ENCODE measurements around the gene SCN2A. TPM values are rescaled to one million over a fixed set of nuclear protein-coding genes. Genes with fewer than 3 reads are reported as not detected.
"Not testable (repeated sequence)": the region's sequence is repeated elsewhere in the genome, so short reads cannot be mapped to it uniquely, and the experiment has no call there.

Gene SCN2A
- total RNA-seq, 2 experiments from 2014 or later = not detected

DNA sequence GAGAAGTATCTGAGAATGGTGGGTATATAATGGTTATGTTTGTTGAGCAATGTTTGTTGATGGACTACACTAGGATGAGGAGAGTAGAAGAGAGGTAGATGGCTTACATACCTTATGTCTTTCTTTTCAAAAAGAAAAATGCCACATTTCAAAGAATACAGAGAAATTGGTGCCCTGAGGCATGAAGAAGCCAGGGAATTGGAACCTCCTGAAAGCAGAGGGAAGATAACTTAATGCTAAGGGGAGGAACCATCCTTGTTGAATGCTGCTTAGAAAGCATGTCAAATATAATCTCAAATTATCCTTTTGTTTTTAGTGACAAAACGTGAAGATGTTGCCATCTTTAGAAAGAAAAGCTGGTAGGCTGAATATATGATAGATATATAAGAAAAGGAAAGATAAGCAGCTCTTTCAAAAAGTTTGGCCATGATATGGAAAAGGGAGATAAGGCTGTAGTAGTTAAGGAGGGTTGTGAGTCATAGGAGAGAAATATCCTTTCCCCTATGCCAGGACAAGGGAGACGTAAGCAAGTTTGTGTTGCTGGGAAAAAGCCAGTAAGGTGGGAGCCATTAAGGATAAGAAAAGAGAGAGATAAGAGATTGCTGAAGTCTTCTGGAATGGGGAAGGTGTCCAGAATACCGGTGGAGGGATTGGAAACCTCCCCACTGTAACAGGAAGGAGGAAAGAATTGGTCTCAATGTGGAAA is 66.3 kb downstream of the SCN2A start:
- CTCF ChIA-PET = interaction anchor here (1.3 kb wide), 1 partner anchor 100 kb away, joined by 4 read pairs; no protein-coding TSS in a partner anchor
- POLR2A ChIA-PET = no interaction called here

DNA sequence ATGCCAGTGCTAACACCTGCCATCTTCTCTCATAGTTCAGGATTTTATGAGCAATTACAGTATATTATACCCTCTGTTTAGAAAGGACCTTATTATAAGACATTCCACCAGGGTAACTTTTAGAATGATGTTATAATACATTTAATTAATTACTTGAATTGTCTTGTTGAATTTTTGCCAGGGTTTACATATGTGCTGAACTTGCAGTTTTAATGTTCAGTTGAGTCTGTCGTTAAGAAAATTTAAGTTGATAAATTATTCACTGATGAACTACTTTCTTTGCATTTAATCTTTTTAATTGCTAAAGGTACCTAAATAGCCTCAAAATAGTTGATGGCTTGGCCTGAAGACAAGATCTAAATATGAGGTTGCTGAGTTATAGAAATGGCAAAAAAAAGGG is 68.1 kb downstream of the SCN2A start:
- ChIA-PET POLR2A (no interaction called here), CTCF (no interaction called here)

DNA sequence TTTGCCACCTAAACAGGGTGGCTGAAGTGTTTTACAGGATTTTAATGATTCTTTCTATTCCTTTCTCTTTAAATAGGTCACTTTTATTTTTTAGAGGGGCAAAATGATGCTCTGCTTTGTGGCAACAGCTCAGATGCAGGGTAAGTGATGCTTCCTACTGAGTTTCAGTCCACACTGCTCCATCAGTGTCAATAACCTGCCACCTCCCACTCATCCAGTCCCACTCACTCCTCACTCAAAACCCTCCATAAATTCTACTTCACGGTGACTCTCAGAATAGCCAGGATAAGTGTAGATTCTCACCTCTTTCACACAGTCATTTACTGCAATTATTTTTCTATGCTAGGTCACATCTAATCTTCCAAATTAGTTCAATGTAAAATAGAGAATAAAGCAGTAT is 72.7 kb downstream of the SCN2A start:
- POLR2A ChIA-PET = no interaction called here
- CTCF ChIA-PET = no interaction called here

DNA sequence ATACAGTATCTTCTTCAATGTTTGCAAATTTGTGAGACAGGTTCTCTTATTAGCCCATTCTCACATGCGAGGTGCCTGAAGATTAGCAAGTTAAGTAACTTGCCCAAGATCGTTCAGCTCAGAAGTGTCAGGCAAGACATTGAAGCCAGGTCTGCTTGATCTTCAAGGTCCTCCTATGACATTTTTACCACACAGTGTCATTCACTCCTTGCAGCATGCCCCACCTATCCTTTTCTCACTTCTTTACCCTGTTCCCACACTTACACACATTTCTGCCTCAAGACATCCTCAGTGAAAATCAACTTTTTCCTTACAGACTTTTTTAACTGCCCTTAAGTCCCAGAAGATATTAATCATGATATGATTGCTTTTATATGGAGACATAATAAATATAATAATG is 73.8 kb downstream of the SCN2A start:
- ChIA-PET POLR2A (no interaction called here), CTCF (no interaction called here)

DNA sequence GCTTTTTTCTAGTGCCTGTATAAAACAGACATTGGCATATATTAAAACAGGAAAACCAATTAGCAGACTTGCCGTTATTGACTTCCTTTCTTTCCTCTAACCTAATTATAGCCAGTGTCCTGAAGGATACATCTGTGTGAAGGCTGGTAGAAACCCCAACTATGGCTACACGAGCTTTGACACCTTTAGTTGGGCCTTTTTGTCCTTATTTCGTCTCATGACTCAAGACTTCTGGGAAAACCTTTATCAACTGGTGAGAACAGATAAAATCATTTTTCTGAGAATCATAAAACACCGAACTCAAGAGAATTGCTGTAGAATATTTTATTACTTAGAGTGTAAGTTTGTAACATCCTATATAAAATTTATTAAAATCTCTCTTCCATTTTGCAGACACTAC is 74.3 kb downstream of the SCN2A start:
- CTCF ChIA-PET = no interaction called here
- POLR2A ChIA-PET = no interaction called here

DNA sequence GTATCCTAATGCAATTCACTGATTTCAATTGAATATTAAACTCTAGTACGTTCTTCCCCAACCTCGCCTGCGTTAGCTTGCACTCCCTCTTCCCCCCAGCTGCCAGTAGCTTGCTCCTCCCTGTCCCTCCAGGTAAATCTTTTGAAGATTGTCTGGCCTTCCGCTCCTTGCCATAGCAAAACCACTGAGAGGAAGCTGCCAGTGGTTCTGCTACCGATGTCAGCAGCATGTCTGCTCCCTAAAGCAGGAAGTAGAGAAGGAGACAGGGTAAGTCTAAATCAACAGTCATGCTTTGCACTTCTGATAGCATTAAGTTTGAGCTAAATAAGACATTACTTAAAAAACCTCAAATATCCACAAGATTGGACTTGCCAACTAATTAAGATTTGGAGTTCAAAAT is 89.1 kb downstream of the SCN2A start:
- ChIA-PET POLR2A (no interaction called here), CTCF (no interaction called here)

DNA sequence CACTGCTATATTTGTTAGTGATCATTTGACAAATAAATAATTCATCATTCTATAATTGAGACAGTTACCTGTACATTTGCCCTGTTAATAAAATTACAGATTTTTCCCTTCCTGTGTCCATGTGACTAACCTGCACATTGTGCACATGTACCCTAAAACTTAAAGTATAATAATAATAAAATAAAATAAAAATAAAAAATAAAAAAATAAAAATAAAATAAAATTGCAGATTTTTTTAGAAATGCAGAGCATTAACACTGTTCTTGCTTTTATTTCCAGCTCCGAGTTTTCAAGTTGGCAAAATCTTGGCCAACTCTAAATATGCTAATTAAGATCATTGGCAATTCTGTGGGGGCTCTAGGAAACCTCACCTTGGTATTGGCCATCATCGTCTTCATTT is 105.1 kb downstream of the SCN2A start:
- POLR2A ChIA-PET, CTCF ChIA-PET: not testable (repeated sequence)

DNA sequence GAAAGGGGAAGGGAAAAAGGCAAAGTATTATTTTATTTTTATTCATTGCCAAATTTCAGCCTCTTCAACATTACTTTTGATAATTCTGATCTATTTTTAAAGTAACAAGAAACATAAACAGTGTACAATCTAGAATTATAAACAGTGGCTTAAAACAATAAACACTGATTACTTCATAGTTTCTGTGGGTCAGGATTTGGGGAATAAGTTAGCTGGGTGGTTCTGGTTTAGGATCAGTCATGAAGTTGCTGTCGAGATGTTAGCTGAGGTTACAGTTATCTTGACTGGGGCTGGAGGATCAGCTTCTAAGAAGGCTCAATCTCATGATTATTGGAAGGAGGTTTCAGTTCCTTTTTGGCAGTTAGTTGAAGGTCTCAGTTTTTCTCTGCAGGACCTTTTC is 109.2 kb downstream of the SCN2A start:
- ChIA-PET POLR2A (no interaction called here), CTCF (no interaction called here)

DNA sequence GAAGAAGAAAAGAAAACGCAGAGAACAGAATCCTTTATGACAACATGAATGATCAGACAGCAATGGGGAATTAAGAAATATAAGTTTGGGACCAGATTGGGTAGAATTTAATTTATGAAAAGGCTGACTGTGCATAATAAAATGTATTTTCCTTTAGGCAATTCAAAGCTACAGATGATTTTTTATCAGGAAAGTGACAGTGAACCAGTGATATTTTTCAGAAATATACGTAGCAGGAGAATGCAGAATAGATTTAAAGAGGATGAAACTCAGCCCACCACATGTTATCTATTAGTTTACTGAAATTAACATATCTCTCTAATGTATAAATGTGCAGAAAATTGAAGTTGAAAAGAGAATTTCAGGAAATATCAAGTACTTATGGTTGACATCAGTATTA is 110.0 kb downstream of the SCN2A start:
- ChIA-PET POLR2A (no interaction called here), CTCF (no interaction called here)

DNA sequence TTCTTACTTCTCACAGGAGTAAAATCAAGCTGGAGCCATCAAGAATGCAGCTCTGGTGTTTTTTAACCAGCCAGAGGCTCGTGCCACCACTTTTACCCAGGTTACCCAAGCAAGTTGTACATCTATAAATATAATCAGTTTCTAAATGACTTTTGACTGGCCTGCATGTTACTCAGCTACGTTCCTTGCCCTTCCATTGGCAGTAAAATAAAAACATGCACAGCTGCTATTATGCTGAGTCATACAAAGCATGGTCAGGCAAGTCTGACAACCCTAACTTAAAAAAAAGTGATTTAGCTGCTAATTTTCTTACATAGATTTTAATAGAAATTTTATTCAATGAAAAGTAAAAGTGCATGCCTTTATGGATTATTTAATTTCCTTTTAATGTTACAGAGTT is 118.5 kb downstream of the SCN2A start:
- ChIA-PET CTCF (no interaction called here), POLR2A (no interaction called here)

DNA sequence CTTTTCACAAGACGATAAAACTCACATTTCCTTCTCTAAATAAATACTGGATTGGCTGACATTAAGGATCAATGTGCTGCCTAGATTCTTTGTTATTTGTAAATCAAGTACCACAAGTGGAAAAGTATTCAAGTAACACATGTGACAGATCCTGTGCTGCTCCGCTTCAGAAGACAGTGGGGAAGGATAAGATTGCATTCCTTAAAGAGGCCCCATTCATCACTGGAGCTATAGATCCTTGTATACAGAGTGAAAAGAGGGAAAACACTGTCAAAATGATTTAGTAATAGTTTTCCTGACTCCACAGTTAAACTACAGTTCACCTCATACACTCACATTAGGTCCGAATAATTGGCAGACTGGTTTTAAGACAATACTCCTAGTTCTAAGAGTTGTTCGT is 122.3 kb downstream of the SCN2A start:
- CTCF ChIA-PET = no interaction called here
- POLR2A ChIA-PET = no interaction called here

DNA sequence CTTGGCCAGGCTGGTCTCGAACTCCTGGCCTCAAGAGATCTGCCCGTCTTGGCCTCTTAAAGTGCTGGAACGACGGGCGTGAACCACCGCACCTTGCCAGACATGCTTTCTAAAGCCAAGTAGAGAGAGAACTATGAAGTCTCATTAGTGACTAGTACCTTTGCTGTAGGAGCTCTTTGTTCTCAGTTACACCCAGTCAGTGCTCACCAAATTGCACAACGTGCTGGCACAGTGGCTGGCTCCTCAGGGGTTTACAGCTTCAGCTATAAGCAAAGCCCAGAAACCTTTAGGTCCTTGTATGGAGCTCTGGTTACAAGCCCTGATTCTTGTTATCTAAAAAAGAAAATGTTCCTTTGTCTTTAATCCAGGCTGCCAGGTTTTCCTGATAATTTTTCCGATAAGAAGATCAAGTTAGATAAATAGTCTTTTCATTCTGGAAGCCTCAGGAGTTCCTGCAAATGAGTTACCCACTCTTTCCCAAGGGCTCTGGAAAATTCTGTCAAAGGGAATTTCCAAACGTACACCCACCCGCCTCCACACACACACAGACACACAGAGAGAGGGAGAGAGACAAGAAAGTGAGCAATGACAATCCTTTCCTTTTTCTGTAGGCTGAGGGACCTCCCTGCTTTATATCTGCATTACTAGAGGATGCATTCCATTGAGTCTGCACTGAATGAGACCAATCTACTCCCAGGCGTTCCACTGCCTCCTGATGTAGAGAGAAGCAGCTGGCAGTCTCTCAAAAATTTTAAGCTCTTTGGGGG is 130.1 kb downstream of the SCN2A start:
- CTCF ChIA-PET = no interaction called here

DNA sequence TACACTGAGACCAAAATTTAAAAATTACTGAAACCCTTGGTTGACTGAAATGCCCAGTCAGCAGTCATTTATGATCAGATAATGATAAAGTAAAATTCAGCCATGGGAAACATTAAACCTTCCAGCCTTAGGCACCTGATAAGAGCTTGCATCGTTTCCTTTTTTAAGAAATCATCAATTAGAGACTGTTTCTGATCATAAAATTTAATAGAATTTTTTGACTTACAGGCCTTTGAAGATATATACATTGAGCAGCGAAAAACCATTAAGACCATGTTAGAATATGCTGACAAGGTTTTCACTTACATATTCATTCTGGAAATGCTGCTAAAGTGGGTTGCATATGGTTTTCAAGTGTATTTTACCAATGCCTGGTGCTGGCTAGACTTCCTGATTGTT is 130.7 kb downstream of the SCN2A start:
- CTCF ChIA-PET = no interaction called here
- POLR2A ChIA-PET = no interaction called here

More for the DNA sequence above, 130.1 kb downstream of the SCN2A start:
- POLR2A ChIA-PET = no interaction called here

DNA sequence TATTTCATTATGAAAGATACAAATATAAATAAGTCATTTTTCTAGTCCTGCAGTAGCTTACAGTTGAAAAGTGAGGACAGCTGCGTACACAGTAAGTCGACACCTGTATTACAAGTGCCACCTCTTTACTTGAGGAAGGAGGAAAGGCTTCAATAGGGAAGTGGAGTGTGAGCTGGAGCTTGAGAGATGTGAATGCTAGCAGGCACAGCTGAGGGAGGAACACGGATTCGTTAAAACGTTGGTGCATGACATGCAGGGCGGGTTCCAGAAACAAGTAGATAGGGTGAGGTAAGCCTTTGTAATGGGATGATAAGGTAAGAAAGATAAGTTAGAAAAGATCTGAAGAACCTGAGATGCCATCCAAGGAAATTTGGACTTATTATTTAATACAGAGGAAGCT is 132.1 kb downstream of the SCN2A start:
- ChIA-PET CTCF (no interaction called here), POLR2A (no interaction called here)

DNA sequence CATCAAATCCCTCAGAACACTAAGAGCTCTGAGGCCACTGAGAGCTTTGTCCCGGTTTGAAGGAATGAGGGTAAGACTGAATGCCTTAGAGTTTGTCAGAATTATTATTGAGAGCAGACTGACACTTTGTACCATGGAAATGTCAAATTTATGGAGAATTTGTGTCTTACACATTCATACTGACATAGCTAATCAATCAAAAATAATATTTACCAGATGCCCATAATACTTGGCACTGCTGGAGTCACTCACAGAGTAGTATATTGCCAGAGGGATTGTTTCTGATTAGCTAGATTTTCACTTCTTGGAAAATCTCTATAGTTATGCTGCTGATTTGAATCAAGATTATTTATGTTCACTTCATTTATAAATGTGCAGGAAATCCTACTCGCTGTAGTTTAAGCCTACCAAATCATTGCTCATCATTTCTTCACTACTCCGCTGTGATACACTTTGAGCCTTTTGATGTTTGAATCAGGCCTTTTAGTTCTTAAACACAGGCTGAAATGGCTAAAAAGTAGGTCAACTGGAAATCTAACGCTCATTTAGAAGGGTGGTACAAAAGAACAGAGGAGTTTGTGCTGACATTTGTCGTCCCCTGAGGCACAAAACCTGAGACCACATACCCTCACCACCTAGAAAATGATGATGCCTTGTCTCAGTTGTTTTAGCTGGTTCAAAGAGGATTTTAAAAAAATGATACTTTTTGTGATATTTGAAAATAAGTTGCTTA is 134.2 kb downstream of the SCN2A start:
- CTCF ChIA-PET = no interaction called here

DNA sequence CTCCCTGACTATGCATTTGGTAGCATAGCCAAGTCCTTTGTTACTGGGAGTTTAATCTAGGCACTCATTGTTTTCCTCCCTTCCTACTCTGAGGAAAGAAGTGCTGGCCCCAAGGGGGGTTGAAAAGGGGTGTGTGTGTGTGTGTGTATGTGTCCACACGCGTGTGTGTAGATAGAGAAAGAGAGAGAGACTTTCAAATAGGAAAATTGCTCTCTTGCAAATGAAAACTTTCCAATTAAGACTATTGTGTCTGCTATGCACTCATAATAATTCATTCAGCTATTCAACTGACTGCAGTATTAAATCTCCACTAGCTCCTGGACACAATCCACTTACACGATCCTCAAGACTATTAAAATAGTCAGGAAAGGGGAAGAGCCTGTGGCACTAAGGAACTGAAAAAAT is 137.4 kb downstream of the SCN2A start:
- POLR2A ChIA-PET = no interaction called here
- CTCF ChIA-PET = interaction anchor here (0.7 kb wide), 1 partner anchor 1811 kb away, joined by 3 read pairs; no protein-coding TSS in a partner anchor

More for the DNA sequence above, 134.2 kb downstream of the SCN2A start:
- POLR2A ChIA-PET = no interaction called here

DNA sequence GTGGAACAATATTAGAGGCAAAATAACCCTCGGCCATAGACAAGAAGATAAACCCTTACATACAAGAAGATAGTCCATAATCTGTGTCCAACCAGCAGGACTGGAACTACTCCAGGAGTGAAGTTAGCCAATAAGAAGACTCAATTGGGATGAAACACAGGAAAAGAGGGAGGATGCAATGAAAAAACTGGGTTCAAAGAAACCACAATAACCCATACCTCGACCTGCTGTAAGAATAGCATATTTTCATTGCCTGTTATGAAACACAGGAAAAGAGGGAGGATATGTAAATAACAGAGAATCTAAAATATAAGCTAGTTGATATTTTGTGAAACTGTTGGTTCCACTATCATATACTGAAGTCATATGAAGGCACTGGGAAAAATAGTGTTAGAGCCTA is 143.1 kb downstream of the SCN2A start:
- ChIA-PET CTCF (no interaction called here), POLR2A (no interaction called here)

DNA sequence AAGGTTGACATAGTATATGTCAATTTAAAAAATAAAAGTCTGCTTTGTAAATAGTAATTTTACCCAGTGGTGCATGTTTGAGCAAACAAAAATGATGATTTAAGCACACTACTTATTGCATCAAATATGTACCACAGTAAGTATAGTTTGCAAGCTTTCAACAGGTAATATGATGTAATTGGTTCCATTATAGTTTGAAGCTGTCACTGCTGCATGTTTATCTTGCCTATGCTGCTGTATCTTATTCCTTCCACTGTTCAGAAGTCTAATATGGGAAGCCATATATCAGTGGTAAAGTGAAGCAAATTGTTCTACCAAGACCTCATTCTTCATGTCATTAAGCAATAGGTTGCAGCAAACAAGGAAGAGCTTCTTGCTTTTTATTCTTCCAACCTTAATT is 151.7 kb downstream of the SCN2A start:
- CTCF ChIA-PET = no interaction called here
- POLR2A ChIA-PET = no interaction called here

DNA sequence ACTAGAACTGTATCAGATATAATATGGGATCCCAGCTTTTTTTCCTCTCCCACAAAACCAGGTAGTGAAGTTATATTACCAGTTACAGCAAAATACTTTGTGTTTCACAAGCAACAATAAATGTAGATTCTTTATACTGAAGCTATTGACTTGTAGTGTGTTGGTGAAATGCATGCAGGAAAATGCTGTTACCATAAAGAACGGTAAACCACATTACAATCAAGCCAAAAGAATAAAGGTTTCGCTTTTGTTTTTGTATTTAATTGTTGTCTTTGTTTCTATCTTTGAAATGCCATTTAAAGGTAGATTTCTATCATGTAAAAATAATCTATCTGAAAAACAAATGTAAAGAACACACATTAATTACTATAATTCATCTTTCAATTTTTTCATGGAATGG is 152.6 kb downstream of the SCN2A start:
- ChIA-PET POLR2A (interaction anchor here (0.7 kb wide), 1 partner anchor 9 kb away, joined by 7 read pairs; no protein-coding TSS in a partner anchor), CTCF (no interaction called here)

DNA sequence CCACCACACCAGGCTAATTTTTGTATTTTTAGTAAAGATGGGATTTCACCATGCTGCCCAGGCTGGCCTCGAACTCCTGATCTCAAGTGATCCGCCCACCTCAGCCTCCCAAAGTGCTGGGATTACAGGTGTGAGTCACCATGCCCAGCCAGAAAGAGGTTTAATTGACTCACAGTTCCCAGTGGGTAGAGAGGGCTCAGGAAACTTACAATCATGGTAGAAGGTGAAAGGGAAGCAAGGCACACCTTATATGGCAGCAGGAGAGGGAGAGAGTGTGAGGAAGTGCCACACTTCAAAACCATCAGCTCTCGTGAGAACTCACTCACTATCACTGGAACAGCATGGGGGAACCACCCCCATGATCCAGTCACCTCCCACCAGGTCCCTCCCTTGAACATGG is 159.4 kb downstream of the SCN2A start:
- POLR2A ChIA-PET, CTCF ChIA-PET: not testable (repeated sequence)

DNA sequence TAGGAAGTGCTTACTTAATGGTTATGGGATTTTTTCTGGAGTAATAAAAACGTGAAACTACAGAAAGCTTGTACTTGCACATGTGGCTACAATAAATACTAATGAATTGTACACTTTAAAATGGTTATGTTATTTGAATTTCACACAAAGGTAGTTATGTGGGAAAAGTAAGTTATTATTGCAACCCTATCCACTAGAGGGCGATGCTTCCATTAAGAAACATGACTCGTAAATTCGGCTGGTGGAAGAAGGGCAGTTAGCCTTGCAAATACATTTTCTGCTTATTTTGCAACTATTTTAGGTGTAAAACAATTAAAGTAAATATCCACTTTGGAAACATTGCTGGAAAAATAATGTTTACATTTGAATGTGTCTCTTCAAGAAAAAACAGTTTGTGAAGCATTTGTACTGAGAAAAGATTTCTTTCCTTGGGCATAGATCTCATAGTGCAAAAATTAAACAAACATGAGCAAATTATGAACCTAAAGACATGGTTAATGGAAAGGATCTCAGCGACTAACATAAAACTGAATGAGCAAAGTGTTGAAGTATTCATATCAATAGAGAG is 162.2 kb downstream of the SCN2A start:
- ChIA-PET CTCF (interaction anchor here (1.2 kb wide), 1 partner anchor 378 kb away, joined by 3 read pairs; no protein-coding TSS in a partner anchor), POLR2A (interaction anchor here (0.6 kb wide), 1 partner anchor 9 kb away, joined by 7 read pairs; no protein-coding TSS in a partner anchor)

Measured in activated CD8-positive, alpha-beta memory T cell treated with anti-CD3 and anti-CD28 coated beads for 36 hours (primary cell).